ENCODE results near the gene DYSF.

- TF ChIP-seq, protein P1, sequence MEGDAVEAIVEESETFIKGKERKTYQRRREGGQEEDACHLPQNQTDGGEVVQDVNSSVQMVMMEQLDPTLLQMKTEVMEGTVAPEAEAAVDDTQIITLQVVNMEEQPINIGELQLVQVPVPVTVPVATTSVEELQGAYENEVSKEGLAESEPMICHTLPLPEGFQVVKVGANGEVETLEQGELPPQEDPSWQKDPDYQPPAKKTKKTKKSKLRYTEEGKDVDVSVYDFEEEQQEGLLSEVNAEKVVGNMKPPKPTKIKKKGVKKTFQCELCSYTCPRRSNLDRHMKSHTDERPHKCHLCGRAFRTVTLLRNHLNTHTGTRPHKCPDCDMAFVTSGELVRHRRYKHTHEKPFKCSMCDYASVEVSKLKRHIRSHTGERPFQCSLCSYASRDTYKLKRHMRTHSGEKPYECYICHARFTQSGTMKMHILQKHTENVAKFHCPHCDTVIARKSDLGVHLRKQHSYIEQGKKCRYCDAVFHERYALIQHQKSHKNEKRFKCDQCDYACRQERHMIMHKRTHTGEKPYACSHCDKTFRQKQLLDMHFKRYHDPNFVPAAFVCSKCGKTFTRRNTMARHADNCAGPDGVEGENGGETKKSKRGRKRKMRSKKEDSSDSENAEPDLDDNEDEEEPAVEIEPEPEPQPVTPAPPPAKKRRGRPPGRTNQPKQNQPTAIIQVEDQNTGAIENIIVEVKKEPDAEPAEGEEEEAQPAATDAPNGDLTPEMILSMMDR (IDR thresholded peaks at IDR 0.05): no peak
- no peak for TF ChIP-seq POLR2A (IDR thresholded peaks at IDR 0.05)
These were observed 161.8 kb downstream of the DYSF start for GRCh38 chr2:71614976-71615766.
